Measurements from ENCODE around the gene PPFIBP1. TPM values are rescaled to one million over a fixed set of nuclear protein-coding genes. Genes with fewer than 3 reads are reported as not detected.
A peak's percentile ranks its signal among the peaks of the same experiment; 100 is the strongest.
"Not testable (repeated sequence)": the region's sequence is repeated elsewhere in the genome, so short reads cannot be mapped to it uniquely, and the experiment has no call there.

PPFIBP1 gene
- total RNA-seq, 1 experiment from 2014 or later: 105 TPM

GRCh38 chr12:27588776-27589175 lies 64.8 kb downstream of the PPFIBP1 start:
- no peak for DNase-seq (ENCODE audit: low read depth)

- no peak for DNase-seq (ENCODE audit: low read depth)
Measured at GRCh38 chr12:27589419-27589818, 65.4 kb downstream of the PPFIBP1 start.

GRCh38 chr12:27591698-27592097 lies 67.7 kb downstream of the PPFIBP1 start:
- DNase-seq (ENCODE audit: low read depth): not testable (repeated sequence)

- DNase-seq (ENCODE audit: low read depth): peak; percentile 76
Measured at GRCh38 chr12:27592548-27592947, 68.5 kb downstream of the PPFIBP1 start.

- DNase-seq (ENCODE audit: low read depth): no peak
Measured at GRCh38 chr12:27593266-27593665, 69.3 kb downstream of the PPFIBP1 start.

- DNase-seq (ENCODE audit: low read depth): peak; percentile 46
Measured at GRCh38 chr12:27595231-27595642, 71.2 kb downstream of the PPFIBP1 start.

- DNase-seq (ENCODE audit: low read depth): not testable (repeated sequence)
Measured at GRCh38 chr12:27598866-27599265, 74.9 kb downstream of the PPFIBP1 start.

GRCh38 chr12:27601056-27601828 lies 77.2 kb downstream of the PPFIBP1 start:
- DNase-seq (ENCODE audit: low read depth): not testable (repeated sequence)

GRCh38 chr12:27602516-27602915 lies 78.5 kb downstream of the PPFIBP1 start:
- DNase-seq (ENCODE audit: low read depth): no peak

- no peak for DNase-seq (ENCODE audit: low read depth)
Measured at GRCh38 chr12:27604431-27604830, 80.4 kb downstream of the PPFIBP1 start.

GRCh38 chr12:27606986-27607385 lies 83.0 kb downstream of the PPFIBP1 start:
- DNase-seq (ENCODE audit: low read depth): no peak

GRCh38 chr12:27607591-27607990 lies 83.6 kb downstream of the PPFIBP1 start:
- no peak for DNase-seq (ENCODE audit: low read depth)

- no peak for DNase-seq (ENCODE audit: low read depth)
Measured at GRCh38 chr12:27608890-27609289, 84.9 kb downstream of the PPFIBP1 start.

- DNase-seq (ENCODE audit: low read depth): peak; percentile 38
Measured at GRCh38 chr12:27610374-27610773, 86.4 kb downstream of the PPFIBP1 start.

GRCh38 chr12:27614386-27614785 lies 90.4 kb downstream of the PPFIBP1 start:
- no peak for DNase-seq (ENCODE audit: low read depth)

- no peak for DNase-seq (ENCODE audit: low read depth)
Measured at GRCh38 chr12:27614866-27615265, 90.9 kb downstream of the PPFIBP1 start.

- DNase-seq (ENCODE audit: low read depth): peak; percentile 42
Measured at GRCh38 chr12:27615331-27615891, 91.4 kb downstream of the PPFIBP1 start.

GRCh38 chr12:27616356-27617142 lies 92.5 kb downstream of the PPFIBP1 start:
- DNase-seq (ENCODE audit: low read depth): peak; percentile 50

- no peak for DNase-seq (ENCODE audit: low read depth)
Measured at GRCh38 chr12:27618836-27619235, 94.8 kb downstream of the PPFIBP1 start.

GRCh38 chr12:27619308-27619707 lies 95.3 kb downstream of the PPFIBP1 start:
- peak; percentile 97 for DNase-seq (ENCODE audit: low read depth)

- DNase-seq (ENCODE audit: low read depth): no peak
Measured at GRCh38 chr12:27620121-27620520, 96.1 kb downstream of the PPFIBP1 start.
